HCT116 (cell line): ENCODE results near the gene TMEM169. TPM values are rescaled to one million over a fixed set of nuclear protein-coding genes. Genes with fewer than 3 reads are reported as not detected.
A peak's percentile ranks its signal among the peaks of the same experiment; 100 is the strongest.

Source experiments
- ATAC-seq: fragments of 200-7000 bp; cut with Tn5 transposase; 2 replicates; pipeline ENCODE4 v1.9.1; 2020; ENCODE audit warnings: mild to moderate bottlenecking, moderate library complexity
- BruUV-seq: library from RNA; stranded (reverse); fragments of 400-500 nt; replicated peaks from 2 replicates; lab custom pipeline; 2021; lab: Mats Ljungman, UMichigan
- CTCF ChIA-PET: fragments of 300-600 bp; sonication (Branson Sonifier 250); formaldehyde crosslinking; loops from one replicate; lab custom pipeline; 2021; ENCODE audit warnings: antibody characterized with exemption; lab: Charles Lee
- POLR2A ChIA-PET: fragments of 300-600, 350-600 bp; sonication (Branson Sonifier 250); formaldehyde crosslinking; loops from one replicate; lab custom pipeline; 2021; ENCODE audit warnings: antibody characterized with exemption; lab: Charles Lee
- RAD21 ChIA-PET, 2 experiments: fragments of 300-600 bp; sonication (Branson Sonifier 250); formaldehyde crosslinking; loops; one replicate each; lab custom pipeline; 2023; ENCODE audit warnings: low total read pairs in 2 of 2; ENCODE audit not compliant: uncharacterized antibody in 2 of 2, unreplicated experiment in 2 of 2, low non-redundant PET in 1 of 2; lab: Charles Lee
- DNase-seq: peaks from one replicate; pipeline ENCODE4 v3.0.0-alpha.2; 2010; ENCODE audit warnings: low read depth, low spot score
- H2AFZ ChIP-seq: fragments of 200-600 bp; shearing (Covaris generic), sonication (generic); 2 replicates; pipeline ENCODE4 v1.6.1; 2017; ENCODE audit warnings: low read depth, mixed run types, mixed read lengths, antibody characterized with exemption, low read length; ENCODE audit not compliant: poor library complexity, severe bottlenecking
- H3K27ac ChIP-seq: 2 replicates; pipeline ENCODE4 v1.5.1; 2012; ENCODE audit warnings: low read depth, low read length
- H3K27me3 ChIP-seq: fragments of 200-600 bp; sonication (generic); 2 replicates; pipeline ENCODE4 v1.6.1; 2016; ENCODE audit warnings: mixed run types, low read length, mixed read lengths; ENCODE audit not compliant: insufficient read depth
- H3K36me3 ChIP-seq, 2 experiments: fragments of 200-500 bp in 1 of 2; fragments of 200-600 bp in 1 of 2; sonication (Bioruptor generic) in 1 of 2; sonication (generic) in 1 of 2; 2 replicates each; pipeline versions ENCODE4 v1.5.1 to v1.6.1; 2014 to 2016; ENCODE audit warnings: low read length in 2 of 2, inconsistent platforms in 1 of 2, mixed read lengths in 1 of 2, mixed run types in 1 of 2; ENCODE audit not compliant: insufficient read depth in 2 of 2, control insufficient read depth in 1 of 2
- H3K4me1 ChIP-seq, 2 experiments: fragments of 200-600 bp in 1 of 2; sonication (generic) in 1 of 2; 2 replicates each; pipeline versions ENCODE4 v1.5.1 to v1.6.1; 2012 to 2017; ENCODE audit warnings: low read length in 2 of 2, inconsistent platforms in 1 of 2, mild to moderate bottlenecking in 1 of 2, mixed read lengths in 1 of 2, mixed run types in 1 of 2, moderate library complexity in 1 of 2; ENCODE audit not compliant: insufficient read depth in 2 of 2, control insufficient read depth in 1 of 2
- H3K4me2 ChIP-seq: fragments of 200-600 bp; sonication (generic); 2 replicates; pipeline ENCODE4 v1.6.1; 2017; ENCODE audit warnings: mixed run types, low read length, mixed read lengths
- H3K4me3 ChIP-seq, 2 experiments: fragments of 200-600 bp in 1 of 2; sonication (generic) in 1 of 2; replicated peaks in 1 of 2; 2 replicates each; pipeline ENCODE4 v1.5.1; 2011 to 2016; ENCODE audit warnings: low read length in 2 of 2, control low read depth in 1 of 2, low read depth in 1 of 2, mild to moderate bottlenecking in 1 of 2, mixed read lengths in 1 of 2, mixed run types in 1 of 2
- H3K79me2 ChIP-seq: fragments of 200-600 bp; sonication (generic); 2 replicates; pipeline ENCODE4 v1.6.1; 2017; ENCODE audit warnings: mild to moderate bottlenecking, mixed run types, low read length, moderate library complexity, mixed read lengths; ENCODE audit not compliant: insufficient read depth
- H3K9ac ChIP-seq: fragments of 200-600 bp; sonication (generic); 2 replicates; pipeline ENCODE4 v1.6.1; 2016; ENCODE audit warnings: low read length, mixed read lengths
- H3K9me2 ChIP-seq: fragments of 200-600 bp; sonication (generic), shearing (Covaris generic); 2 replicates; pipeline ENCODE4 v1.6.1; 2017; ENCODE audit warnings: mixed run types, mild to moderate bottlenecking, moderate library complexity; ENCODE audit not compliant: insufficient read depth
- H3K9me3 ChIP-seq, 2 experiments: fragments of 200-500 bp in 1 of 2; fragments of 200-600 bp in 1 of 2; sonication (Bioruptor generic) in 1 of 2; sonication (generic) in 1 of 2; 2 replicates each; pipeline ENCODE4 v1.6.1; 2014 to 2017; ENCODE audit warnings: low read length in 2 of 2, mixed read lengths in 2 of 2, inconsistent platforms in 1 of 2, low read depth in 1 of 2, mild to moderate bottlenecking in 1 of 2, mixed run types in 1 of 2, moderate library complexity in 1 of 2; ENCODE audit not compliant: control insufficient read depth in 1 of 2, insufficient read depth in 1 of 2
- H4K20me1 ChIP-seq: fragments of 200-600 bp; sonication (generic), shearing (Covaris generic); 2 replicates; pipeline ENCODE4 v1.6.1; 2017; ENCODE audit warnings: mixed run types, mild to moderate bottlenecking, moderate library complexity; ENCODE audit not compliant: insufficient read depth
- CEBPB ChIP-seq: IDR thresholded peaks from 2 replicates; pipeline ENCODE4 v1.6.1; 2012; ENCODE audit warnings: low read depth
- ELF1 ChIP-seq: IDR thresholded peaks from 2 replicates; pipeline ENCODE4 v1.6.1; 2012; ENCODE audit warnings: low read depth, borderline replicate concordance
- EZH2phosphoT487 ChIP-seq: fragments of 200-600 bp; IDR thresholded peaks from 2 replicates; pipeline ENCODE4 v1.6.1; 2018; ENCODE audit warnings: antibody characterized with exemption, borderline replicate concordance
- MAX ChIP-seq: IDR thresholded peaks from 2 replicates; pipeline ENCODE4 v1.6.1; 2012
- POLR2AphosphoS5 ChIP-seq: IDR thresholded peaks from 2 replicates; pipeline ENCODE4 v1.6.1; 2011; ENCODE audit warnings: mild to moderate bottlenecking, low read depth, low read length, moderate library complexity
- RAD21 ChIP-seq: IDR thresholded peaks from 2 replicates; pipeline ENCODE4 v1.6.1; 2012; ENCODE audit warnings: low read depth, mild to moderate bottlenecking
- SIN3A ChIP-seq: IDR thresholded peaks from 2 replicates; pipeline ENCODE4 v1.6.1; 2012; ENCODE audit warnings: low read depth
- SRF ChIP-seq: IDR thresholded peaks from 2 replicates; pipeline ENCODE4 v1.6.1; 2012; ENCODE audit warnings: low read depth
- ZFX ChIP-seq: fragments of 450-650 bp; IDR thresholded peaks from 2 replicates; pipeline ENCODE4 v1.6.1; 2017
- ZNF274 ChIP-seq: fragments of 200-500 bp; sonication (Bioruptor generic); IDR thresholded peaks from 2 replicates; pipeline ENCODE4 v1.6.1; 2014; ENCODE audit warnings: mild to moderate bottlenecking, low read depth, low read length, inconsistent platforms
- intact Hi-C: fragments of 100-400 bp; cut with micrococcal nuclease; formaldehyde crosslinking; loops from 2 replicates; pipeline ENCODE4 v1.10.0; 2022
- total RNA-seq: library from RNA; stranded (reverse); gene quantifications from one replicate; pipeline ENCODE4 v1.2.1, GENCODE V29; 2021; ENCODE audit not compliant: unreplicated experiment
- TF ChIP-seq, protein P1 (sequence below), 3 experiments: fragments of 200-600 bp in 1 of 3; sonication (generic) in 1 of 3; IDR thresholded peaks in 2 of 3; conservative IDR thresholded peaks in 1 of 3; 2 replicates each; pipeline ENCODE4 v1.5.1; 2012 to 2017; ENCODE audit warnings: low read depth in 2 of 3, low read length in 2 of 3, antibody characterized with exemption in 1 of 3, borderline replicate concordance in 1 of 3, control low read depth in 1 of 3, mild to moderate bottlenecking in 1 of 3, mixed read lengths in 1 of 3, mixed run types in 1 of 3, moderate library complexity in 1 of 3; ENCODE audit not compliant: insufficient read depth in 1 of 3

The TMEM169 gene
- total RNA-seq, 1 experiment from 2014 or later = 0.42 TPM

DNA sequence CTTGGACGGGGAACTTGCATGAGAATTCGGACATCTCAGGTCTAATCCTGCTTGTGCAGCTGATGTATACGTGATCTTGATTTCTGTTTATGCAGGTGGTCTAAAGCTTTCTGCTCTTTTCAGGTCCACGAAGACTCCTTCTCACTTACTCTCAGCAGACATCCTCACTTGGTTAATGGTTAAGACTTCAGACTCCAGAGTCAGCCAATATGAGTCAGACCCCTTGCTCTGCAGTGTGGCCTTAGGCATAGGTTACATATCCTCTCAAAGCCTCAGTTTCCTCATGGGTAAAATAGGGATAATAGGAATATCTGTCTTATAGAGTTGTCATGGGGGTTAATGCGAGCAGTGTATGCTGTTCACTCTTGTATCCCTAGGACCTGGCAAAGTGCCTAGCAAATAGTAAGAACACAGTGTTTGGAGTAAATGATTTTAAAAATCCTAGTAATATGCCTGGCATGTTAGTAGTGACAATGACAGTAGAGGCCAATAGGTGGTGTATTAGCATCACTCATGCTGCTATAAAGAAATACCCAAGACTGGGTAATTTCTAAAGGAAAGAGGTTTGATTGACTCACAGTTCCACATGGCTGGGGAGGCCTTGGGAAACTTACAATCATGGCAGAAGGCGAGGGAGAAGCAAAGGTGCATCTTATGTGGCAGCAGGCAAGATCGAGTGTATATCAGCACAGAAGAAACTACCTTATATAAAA is 69.8 kb downstream of the TMEM169 start:
- H3K4me1 ChIP-seq = no peaks in the 10 kb centered on the region
- peak; percentile 48; the same call in 1 of the 2 replicates for ATAC-seq
- no peak overlapping the region for H3K4me2 ChIP-seq
- peaks cover 100% of the 10 kb centered on the region for H3K79me2 ChIP-seq
- H3K36me3 ChIP-seq = peaks cover 63 to 75% of the 10 kb centered on the region in 2 experiments
- BruUV-seq = no TSS peak
- H3K27ac ChIP-seq = no peak overlapping the region
- no peak for TF ChIP-seq CEBPB
- TF ChIP-seq MAX = no peak
- TF ChIP-seq ELF1 = no peak
- TF ChIP-seq POLR2AphosphoS5 = no peak
- TF ChIP-seq ZNF274 = no peak
- TF ChIP-seq SRF = no peak
- no peak for TF ChIP-seq SIN3A
- no peak for TF ChIP-seq EZH2phosphoT487
- no peak for TF ChIP-seq ZFX
- peak; percentile 34; the same call in 1 of the 2 replicates for TF ChIP-seq RAD21
- TF ChIP-seq, protein P1, sequence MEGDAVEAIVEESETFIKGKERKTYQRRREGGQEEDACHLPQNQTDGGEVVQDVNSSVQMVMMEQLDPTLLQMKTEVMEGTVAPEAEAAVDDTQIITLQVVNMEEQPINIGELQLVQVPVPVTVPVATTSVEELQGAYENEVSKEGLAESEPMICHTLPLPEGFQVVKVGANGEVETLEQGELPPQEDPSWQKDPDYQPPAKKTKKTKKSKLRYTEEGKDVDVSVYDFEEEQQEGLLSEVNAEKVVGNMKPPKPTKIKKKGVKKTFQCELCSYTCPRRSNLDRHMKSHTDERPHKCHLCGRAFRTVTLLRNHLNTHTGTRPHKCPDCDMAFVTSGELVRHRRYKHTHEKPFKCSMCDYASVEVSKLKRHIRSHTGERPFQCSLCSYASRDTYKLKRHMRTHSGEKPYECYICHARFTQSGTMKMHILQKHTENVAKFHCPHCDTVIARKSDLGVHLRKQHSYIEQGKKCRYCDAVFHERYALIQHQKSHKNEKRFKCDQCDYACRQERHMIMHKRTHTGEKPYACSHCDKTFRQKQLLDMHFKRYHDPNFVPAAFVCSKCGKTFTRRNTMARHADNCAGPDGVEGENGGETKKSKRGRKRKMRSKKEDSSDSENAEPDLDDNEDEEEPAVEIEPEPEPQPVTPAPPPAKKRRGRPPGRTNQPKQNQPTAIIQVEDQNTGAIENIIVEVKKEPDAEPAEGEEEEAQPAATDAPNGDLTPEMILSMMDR (IDR thresholded peaks at IDR 0.05 in 2 of 3, conservative IDR thresholded peaks at IDR 0.05 in 1 of 3; ENCODE audit: borderline replicate concordance in 1 of 3, insufficient read depth in 1 of 3, low read depth in 2 of 3, low read length in 2 of 3) = 0 out of 6 replicates have a peak, but pooled peaks of 1 of the 3 experiments have one; percentile 7
- ChIA-PET CTCF (no interaction called here), POLR2A (no interaction called here), RAD21 (no interaction called here)
- no peak for DNase-seq
- intact Hi-C loops = no loop called here
- no peak overlapping the region for H2AFZ ChIP-seq
- H3K27me3 ChIP-seq = no peaks in the 10 kb centered on the region
- no peaks in the 10 kb centered on the region for H3K9me3 ChIP-seq
- no peaks in the 10 kb centered on the region for H3K9me2 ChIP-seq
- no peak overlapping the region for H3K9ac ChIP-seq
- no peak overlapping the region for H3K4me3 ChIP-seq
- H4K20me1 ChIP-seq = peaks cover 23% of the 10 kb centered on the region; the same call in 1 of the 2 replicates

Other genes starting within 250 kb of the TMEM169 start
- gene MREG, start 68.4 kb upstream of the TMEM169 start, total RNA-seq = 16.9 TPM
- gene PECR, start 110 bp upstream of the TMEM169 start, total RNA-seq = 16.3 TPM
- gene XRCC5, start 27.4 kb downstream of the TMEM169 start, total RNA-seq = 424 TPM